IMR-90 (cell line): Measurements from ENCODE around the gene ODAD3. TPM values are rescaled to one million over a fixed set of nuclear protein-coding genes. Genes with fewer than 3 reads are reported as not detected.

Source experiments
- ATAC-seq: fragments of 200-7000 bp; cut with Tn5 transposase; 2 replicates; pipeline ENCODE4 v1.9.1; 2020; ENCODE audit warnings: low read depth, mild to moderate bottlenecking, moderate library complexity
- BruUV-seq: library from RNA; stranded (reverse); fragments of 400-500 nt; replicated peaks from 2 replicates; lab custom pipeline; 2021; lab: Mats Ljungman, UMichigan
- CTCF ChIA-PET: fragments of 300-600 bp; formaldehyde crosslinking; extraction: SDS; loops from one replicate; lab custom pipeline; 2021; ENCODE audit warnings: antibody characterized with exemption; lab: Yijun Ruan, JAX
- POLR2A ChIA-PET: fragments of 300-600 bp; sonication (Branson Sonifier 250); formaldehyde crosslinking; loops from one replicate; lab custom pipeline; 2022; ENCODE audit warnings: antibody characterized with exemption; ENCODE audit not compliant: unreplicated experiment; lab: Charles Lee
- DNase-seq: peaks from one replicate; pipeline ENCODE4 v3.0.0; 2013
- H2AFZ ChIP-seq: replicated peaks from 2 replicates; pipeline ENCODE3; 2013; ENCODE audit warnings: low read length, mild to moderate bottlenecking; ENCODE audit not compliant: poor library complexity
- H2AK5ac ChIP-seq: 2 replicates; pipeline ENCODE4 v1.6.1; 2013; ENCODE audit warnings: low read depth, low read length, inconsistent platforms
- H2AK9ac ChIP-seq: replicated peaks from 2 replicates; pipeline ENCODE3; 2013; ENCODE audit warnings: mild to moderate bottlenecking, low read depth, low read length, moderate library complexity; ENCODE audit not compliant: poor library complexity
- H2BK120ac ChIP-seq: 2 replicates; pipeline ENCODE4 v1.6.1; 2013; ENCODE audit warnings: low read depth, low read length, inconsistent platforms
- H2BK15ac ChIP-seq: 3 replicates; pipeline ENCODE4 v1.6.1; 2013; ENCODE audit warnings: low read depth, low read length, inconsistent platforms
- H2BK20ac ChIP-seq: 2 replicates; pipeline ENCODE4 v1.6.1; 2013; ENCODE audit warnings: low read depth, mild to moderate bottlenecking, inconsistent platforms, low read length, moderate library complexity
- H2BK5ac ChIP-seq: 2 replicates; pipeline ENCODE4 v1.6.1; 2013; ENCODE audit warnings: mild to moderate bottlenecking, low read depth, low read length, inconsistent platforms; ENCODE audit not compliant: poor library complexity, severe bottlenecking
- H3K14ac ChIP-seq: replicated peaks from 2 replicates; pipeline ENCODE4 v1.6.1; 2013; ENCODE audit warnings: low read depth, low read length, inconsistent platforms
- H3K18ac ChIP-seq: 2 replicates; pipeline ENCODE4 v1.6.1; 2013; ENCODE audit warnings: low read depth, low read length, control low read depth
- H3K23ac ChIP-seq: 2 replicates; pipeline ENCODE4 v1.6.1; 2013; ENCODE audit warnings: low read depth, low read length, inconsistent platforms
- H3K27ac ChIP-seq: 2 replicates; pipeline ENCODE4 v1.5.1; 2013; ENCODE audit warnings: mild to moderate bottlenecking, control low read depth, low read length; ENCODE audit not compliant: insufficient read depth
- H3K27me3 ChIP-seq: 2 replicates; pipeline ENCODE4 v1.6.1; 2013; ENCODE audit warnings: low read length; ENCODE audit not compliant: control insufficient read depth, insufficient read depth
- H3K36me3 ChIP-seq: 2 replicates; pipeline ENCODE4 v1.6.1; 2013; ENCODE audit warnings: low read length, mixed read lengths; ENCODE audit not compliant: control insufficient read depth, insufficient read depth
- H3K4ac ChIP-seq: 2 replicates; pipeline ENCODE4 v1.6.1; 2013; ENCODE audit warnings: low read depth, low read length, inconsistent platforms
- H3K4me1 ChIP-seq: 2 replicates; pipeline ENCODE4 v1.6.1; 2013; ENCODE audit warnings: low read length, mixed read lengths; ENCODE audit not compliant: control insufficient read depth, insufficient read depth
- H3K4me2 ChIP-seq: 2 replicates; pipeline ENCODE4 v1.6.1; 2013; ENCODE audit warnings: low read depth, mild to moderate bottlenecking, control low read depth, low read length, moderate library complexity
- H3K4me3 ChIP-seq: 2 replicates; pipeline ENCODE4 v1.5.1; 2013; ENCODE audit warnings: low read depth, mild to moderate bottlenecking, control low read depth, low read length, moderate library complexity; ENCODE audit not compliant: insufficient read depth
- H3K56ac ChIP-seq: 2 replicates; pipeline ENCODE4 v1.6.1; 2013; ENCODE audit warnings: low read length, inconsistent platforms; ENCODE audit not compliant: insufficient read depth; ENCODE audit errors: extremely low read depth
- H3K79me1 ChIP-seq, 2 experiments: 2 replicates each; pipeline ENCODE4 v1.6.1; 2013; ENCODE audit warnings: low read length in 2 of 2, inconsistent platforms in 1 of 2, low read depth in 1 of 2
- H3K9ac ChIP-seq: 2 replicates; pipeline ENCODE4 v1.6.1; 2013; ENCODE audit warnings: low read depth, low read length, control low read depth
- H3K9me1 ChIP-seq: 2 replicates; pipeline ENCODE4 v1.6.1; 2013; ENCODE audit warnings: low read length, inconsistent platforms; ENCODE audit not compliant: insufficient read depth
- H3K9me3 ChIP-seq: 2 replicates; pipeline ENCODE4 v1.6.1; 2013; ENCODE audit warnings: low read length; ENCODE audit not compliant: control insufficient read depth, insufficient read depth
- H4K20me1 ChIP-seq: 2 replicates; pipeline ENCODE4 v1.6.1; 2013; ENCODE audit warnings: low read length, inconsistent platforms; ENCODE audit not compliant: insufficient read depth
- H4K5ac ChIP-seq: 2 replicates; pipeline ENCODE4 v1.6.1; 2013; ENCODE audit warnings: mild to moderate bottlenecking, low read depth, low read length, control low read depth
- H4K8ac ChIP-seq, 2 experiments: 2 replicates each; pipeline ENCODE4 v1.6.1; 2013; ENCODE audit warnings: low read depth in 2 of 2, low read length in 2 of 2, control low read depth in 1 of 2, inconsistent platforms in 1 of 2
- H4K91ac ChIP-seq: 2 replicates; pipeline ENCODE4 v1.6.1; 2013; ENCODE audit warnings: low read depth, low read length, inconsistent platforms; ENCODE audit not compliant: insufficient read depth
- BHLHE40 ChIP-seq: fragments of 150-350 bp; IDR thresholded peaks from 2 replicates; pipeline ENCODE4 v1.6.1; 2016; ENCODE audit warnings: mild to moderate bottlenecking, low read depth, low read length
- CEBPB ChIP-seq: IDR thresholded peaks from 2 replicates; pipeline ENCODE4 v1.6.1; 2012; ENCODE audit warnings: low read depth, low read length, improper control_type of control experiment
- FOS ChIP-seq: fragments of 150-350 bp; IDR thresholded peaks from 2 replicates; pipeline ENCODE4 v1.6.1; 2016; ENCODE audit warnings: low read depth, low read length
- MAFK ChIP-seq: IDR thresholded peaks from 2 replicates; pipeline ENCODE4 v1.6.1; 2012; ENCODE audit warnings: low read depth, low read length, improper control_type of control experiment
- MAZ ChIP-seq: IDR thresholded peaks from 2 replicates; pipeline ENCODE4 v1.6.1; 2012; ENCODE audit warnings: low read depth, mild to moderate bottlenecking, low read length, improper control_type of control experiment, moderate library complexity, borderline replicate concordance
- MXI1 ChIP-seq: IDR thresholded peaks from 2 replicates; pipeline ENCODE4 v1.6.1; 2012; ENCODE audit warnings: low read depth, mild to moderate bottlenecking, low read length, moderate library complexity, borderline replicate concordance
- NFE2L2 ChIP-seq: fragments of 150-350 bp; IDR thresholded peaks from 2 replicates; pipeline ENCODE4 v1.6.1; 2016; ENCODE audit warnings: low read depth, mild to moderate bottlenecking, low read length
- POLR2A ChIP-seq: IDR thresholded peaks from 2 replicates; pipeline ENCODE4 v1.6.1; 2012; ENCODE audit warnings: mild to moderate bottlenecking, low read depth, low read length
- RAD21 ChIP-seq: IDR thresholded peaks from 2 replicates; pipeline ENCODE4 v1.6.1; 2012; ENCODE audit warnings: low read length, improper control_type of control experiment
- SMC3 ChIP-seq: fragments of 150-350 bp; IDR thresholded peaks from 2 replicates; pipeline ENCODE4 v1.6.1; 2016; ENCODE audit warnings: low read depth, mild to moderate bottlenecking, antibody characterized with exemption, low read length, moderate library complexity
- WGBS, 2 experiments: methylation state at CpG; one replicate each; pipeline versions ENCODE4 v1.1.5 to v1.1.7; 2013; ENCODE audit warnings: missing lambda C conversion rate in 2 of 2; ENCODE audit not compliant: insufficient read length in 1 of 2; ENCODE audit errors: extremely low coverage in 2 of 2; 5-methylcytosine and 5-hydroxymethylcytosine counted together
- dilution Hi-C: fragments of 300-500 bp; cut with HindIII; formaldehyde crosslinking; loops from one replicate; pipeline ENCODE4 v1.14.3; 2018; ENCODE audit warnings: low sequenced_read_pairs; ENCODE audit not compliant: unreplicated experiment
- in situ Hi-C: fragments of 300-500 bp; cut with MboI; formaldehyde crosslinking; loops from 3 replicates; pipeline ENCODE4 v1.14.3; 2019; ENCODE audit warnings: low sequenced_read_pairs, inconsistent platforms, mixed read lengths
- intact Hi-C: fragments of 100-400 bp; cut with micrococcal nuclease; formaldehyde crosslinking; loops from 2 replicates; pipeline ENCODE4 v1.10.0; 2022
- polyA plus RNA-seq, 3 experiments: library from polyadenylated mRNA; depleted of rRNA; stranded (reverse); fragments of >200 nt; gene quantifications; 2 replicates each; pipeline ENCODE4 v1.2.3, GENCODE V29; 2012; ENCODE audit warnings: low replicate concordance in 1 of 3
- total RNA-seq: library from RNA; depleted of rRNA; stranded (reverse); fragments of >200 nt; gene quantifications from 2 replicates; pipeline ENCODE4 v1.2.3, GENCODE V29; 2012
- TF ChIP-seq, protein P1 (sequence below): fragments of 150-350 bp; IDR thresholded peaks from 2 replicates; pipeline ENCODE4 v1.6.1; 2016; ENCODE audit warnings: low read depth, mild to moderate bottlenecking, low read length, moderate library complexity, borderline replicate concordance
- TF ChIP-seq, protein P2 (sequence below): conservative IDR thresholded peaks from 2 replicates; pipeline ENCODE4 v1.5.1; 2012; ENCODE audit warnings: mild to moderate bottlenecking, low read depth, low read length, improper control_type of control experiment

The ODAD3 gene
- total and polyA plus RNA-seq, 2 of the 4 experiments (the other 2 are of a cell fraction), result under 0.01 to 0.44 TPM

DNA sequence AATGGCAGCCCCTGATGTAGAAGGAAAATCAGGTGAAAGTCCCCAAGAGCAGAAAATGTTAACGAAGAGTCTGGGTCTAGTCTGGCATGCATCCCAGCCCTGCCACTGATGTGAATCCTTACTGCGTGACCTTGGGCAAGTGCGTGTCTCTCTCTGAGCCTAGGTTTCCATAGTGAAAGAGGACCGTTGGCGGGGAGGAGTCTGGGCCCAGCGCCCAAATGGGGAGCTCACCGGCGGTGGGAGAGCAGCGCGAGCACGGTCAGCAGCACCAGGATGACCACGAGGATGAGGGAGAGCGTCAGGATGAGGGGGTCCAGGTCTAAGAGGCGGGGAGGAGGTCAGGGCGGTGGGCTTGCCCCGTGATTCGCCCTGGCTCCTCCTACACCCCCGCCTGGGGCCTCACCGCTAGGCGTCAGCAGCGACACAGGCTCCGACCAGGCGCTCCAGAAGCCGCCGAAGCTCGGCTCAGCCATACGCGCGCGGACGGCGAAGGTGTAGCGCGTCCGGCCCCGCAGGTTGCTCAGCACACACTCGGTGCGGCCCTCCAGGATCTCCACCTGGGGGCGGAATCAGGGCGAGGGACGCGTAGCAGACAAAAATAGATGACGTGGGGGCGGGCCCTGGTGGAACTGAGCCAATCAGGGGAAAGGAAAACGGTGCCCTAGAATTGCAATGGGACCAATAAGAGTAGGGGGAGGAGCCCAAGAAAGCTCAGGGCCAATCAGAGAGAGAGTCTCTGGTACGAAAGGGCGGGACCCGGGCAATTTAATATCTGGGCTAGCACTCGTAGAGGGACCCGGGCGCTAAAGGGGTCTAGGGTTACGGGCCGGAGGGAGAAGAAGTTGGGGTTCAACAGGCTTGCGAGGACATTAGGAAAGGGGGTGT, 54.0 kb downstream of the ODAD3 start:
- ChIA-PET POLR2A (interaction anchor here (0.5 to 1.3 kb wide), 4 partner anchors 11 to 87 kb away, joined by 3 to 14 read pairs (median 4); no protein-coding TSS in a partner anchor), CTCF (interaction anchor here (0.5 to 2.9 kb wide), 17 partner anchors 11 to 178 kb away, joined by 3 to 9 read pairs (median 4); partner anchors contain the start of genes ELOF1, ODAD3 and PRKCSH)
- Histone ChIP-seq H3K79me1 (peaks cover 8 to 25% of the 10 kb centered on the region in 2 experiments), H3K4me3 (peak overlapping the region; percentile 86), H3K27me3 (no peaks in the 10 kb centered on the region; the same call in 1 of the 2 replicates), H2AK9ac (peak overlapping the region; percentile 68), H2AK5ac (peak overlapping the region; percentile 51), H3K27ac (peak overlapping the region; percentile 62), H3K14ac (0 out of 2 replicates have a peak overlapping the region, but pooled peaks have one; percentile 4), H3K36me3 (no peaks in the 10 kb centered on the region), H3K9me3 (no peaks in the 10 kb centered on the region), H2BK15ac (peak overlapping the region; percentile 22; the same call in 1 of the 3 replicates), H4K20me1 (peaks cover 11% of the 10 kb centered on the region; the same call in 1 of the 2 replicates), H2BK120ac (peak overlapping the region; percentile 45), H3K18ac (peak overlapping the region; percentile 43), H3K4me2 (peak overlapping the region; percentile 97), H3K9ac (peak overlapping the region; percentile 65), H2AFZ (peak overlapping the region; percentile 96), H4K5ac (peak overlapping the region; percentile 60; the same call in 1 of the 2 replicates), H3K9me1 (peaks cover 23% of the 10 kb centered on the region), H3K56ac (no peak overlapping the region), H4K91ac (peak overlapping the region; percentile 81; the same call in 1 of the 2 replicates), H3K4ac (peak overlapping the region; percentile 29), H3K23ac (peak overlapping the region; percentile 41; the same call in 1 of the 2 replicates), H2BK20ac (no peak overlapping the region), H2BK5ac (peak overlapping the region; percentile 81), H3K4me1 (peaks cover 20% of the 10 kb centered on the region), H4K8ac (peak overlapping the region; percentile 9 to 71; a peak in 2 of 4 replicates)
- TF ChIP-seq RAD21 (peak; percentile 43; the same call in 1 of the 2 replicates), CEBPB (no peak), SMC3 (peak; percentile 28; the same call in 1 of the 2 replicates), FOS (0 out of 2 replicates have a peak, but pooled peaks have one; percentile 15), BHLHE40 (no peak), NFE2L2 (no peak), MXI1 (no peak), MAZ (peak; percentile 70; the same call in 1 of the 2 replicates), MAFK (no peak), POLR2A (peak; percentile 91)
- TF ChIP-seq, protein P1, sequence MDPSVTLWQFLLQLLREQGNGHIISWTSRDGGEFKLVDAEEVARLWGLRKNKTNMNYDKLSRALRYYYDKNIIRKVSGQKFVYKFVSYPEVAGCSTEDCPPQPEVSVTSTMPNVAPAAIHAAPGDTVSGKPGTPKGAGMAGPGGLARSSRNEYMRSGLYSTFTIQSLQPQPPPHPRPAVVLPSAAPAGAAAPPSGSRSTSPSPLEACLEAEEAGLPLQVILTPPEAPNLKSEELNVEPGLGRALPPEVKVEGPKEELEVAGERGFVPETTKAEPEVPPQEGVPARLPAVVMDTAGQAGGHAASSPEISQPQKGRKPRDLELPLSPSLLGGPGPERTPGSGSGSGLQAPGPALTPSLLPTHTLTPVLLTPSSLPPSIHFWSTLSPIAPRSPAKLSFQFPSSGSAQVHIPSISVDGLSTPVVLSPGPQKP, result no peak
- TF ChIP-seq, protein P2, sequence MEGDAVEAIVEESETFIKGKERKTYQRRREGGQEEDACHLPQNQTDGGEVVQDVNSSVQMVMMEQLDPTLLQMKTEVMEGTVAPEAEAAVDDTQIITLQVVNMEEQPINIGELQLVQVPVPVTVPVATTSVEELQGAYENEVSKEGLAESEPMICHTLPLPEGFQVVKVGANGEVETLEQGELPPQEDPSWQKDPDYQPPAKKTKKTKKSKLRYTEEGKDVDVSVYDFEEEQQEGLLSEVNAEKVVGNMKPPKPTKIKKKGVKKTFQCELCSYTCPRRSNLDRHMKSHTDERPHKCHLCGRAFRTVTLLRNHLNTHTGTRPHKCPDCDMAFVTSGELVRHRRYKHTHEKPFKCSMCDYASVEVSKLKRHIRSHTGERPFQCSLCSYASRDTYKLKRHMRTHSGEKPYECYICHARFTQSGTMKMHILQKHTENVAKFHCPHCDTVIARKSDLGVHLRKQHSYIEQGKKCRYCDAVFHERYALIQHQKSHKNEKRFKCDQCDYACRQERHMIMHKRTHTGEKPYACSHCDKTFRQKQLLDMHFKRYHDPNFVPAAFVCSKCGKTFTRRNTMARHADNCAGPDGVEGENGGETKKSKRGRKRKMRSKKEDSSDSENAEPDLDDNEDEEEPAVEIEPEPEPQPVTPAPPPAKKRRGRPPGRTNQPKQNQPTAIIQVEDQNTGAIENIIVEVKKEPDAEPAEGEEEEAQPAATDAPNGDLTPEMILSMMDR, result peak; percentile 53
- dilution Hi-C loops, result no loop called here
- ATAC-seq, result peak; percentile 88
- WGBS, 2 experiments, result 1% methylated on average over 34 of the region's 54 CpGs; no CpG with 5 or more reads in 1 of the 2 experiments
- intact Hi-C loops, result loop anchor here (1.0 to 5.0 kb wide), 3 partner anchors 41 to 102 kb away; no protein-coding TSS in a partner anchor
- no TSS peak for BruUV-seq
- in situ Hi-C loops, result no loop called here
- peak; percentile 93 for DNase-seq
